ENCODE results near the gene PITPNC1. TPM values are rescaled to one million over a fixed set of nuclear protein-coding genes. Genes with fewer than 3 reads are reported as not detected.

The PITPNC1 gene
- total and polyA plus RNA-seq, 2 donors (not counting 1 experiment from before 2014, with no cell fraction given), result 5.8 to 7.1 TPM

DNA sequence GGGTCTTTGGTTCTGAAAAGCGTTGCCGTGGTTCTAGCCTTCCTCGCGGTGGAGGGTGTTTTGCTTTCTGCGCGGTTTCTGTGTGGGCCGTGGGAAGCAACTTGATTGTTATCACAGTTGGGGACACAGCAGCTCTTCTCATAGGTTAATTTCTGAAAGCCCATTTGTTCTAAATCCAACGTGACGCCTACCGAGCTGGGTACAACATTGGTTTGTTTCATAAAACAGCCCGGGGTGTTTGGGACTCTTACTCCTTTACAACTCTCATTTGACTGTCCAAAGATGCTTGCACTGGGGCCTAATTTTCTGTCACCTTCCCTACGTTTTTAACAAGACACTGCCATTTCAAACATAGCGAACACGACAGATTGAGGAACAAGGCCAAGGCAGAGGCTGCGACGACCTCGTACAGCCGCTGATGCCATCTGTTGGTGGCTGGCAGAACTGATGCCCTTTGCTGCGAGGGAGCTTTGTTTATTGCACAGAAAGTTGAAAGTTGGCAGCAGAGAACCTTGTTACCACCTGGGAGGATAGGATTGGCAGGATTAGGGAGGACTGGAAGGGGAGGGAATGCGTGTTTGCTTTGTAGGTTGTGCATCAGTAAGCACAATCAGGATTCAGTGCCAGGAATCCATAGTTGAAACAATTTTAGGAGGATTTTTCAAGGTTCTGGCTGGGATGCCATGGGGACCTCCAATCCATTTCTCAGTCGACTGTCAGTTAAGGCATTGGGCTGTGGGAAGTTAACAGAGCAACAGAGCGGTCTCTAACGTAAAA lies 98.3 kb downstream of the PITPNC1 start:
- H3K79me2 ChIP-seq (ENCODE audit: control insufficient read depth, insufficient read depth, low read length), result peaks cover 3% of the 10 kb centered on the region

DNA sequence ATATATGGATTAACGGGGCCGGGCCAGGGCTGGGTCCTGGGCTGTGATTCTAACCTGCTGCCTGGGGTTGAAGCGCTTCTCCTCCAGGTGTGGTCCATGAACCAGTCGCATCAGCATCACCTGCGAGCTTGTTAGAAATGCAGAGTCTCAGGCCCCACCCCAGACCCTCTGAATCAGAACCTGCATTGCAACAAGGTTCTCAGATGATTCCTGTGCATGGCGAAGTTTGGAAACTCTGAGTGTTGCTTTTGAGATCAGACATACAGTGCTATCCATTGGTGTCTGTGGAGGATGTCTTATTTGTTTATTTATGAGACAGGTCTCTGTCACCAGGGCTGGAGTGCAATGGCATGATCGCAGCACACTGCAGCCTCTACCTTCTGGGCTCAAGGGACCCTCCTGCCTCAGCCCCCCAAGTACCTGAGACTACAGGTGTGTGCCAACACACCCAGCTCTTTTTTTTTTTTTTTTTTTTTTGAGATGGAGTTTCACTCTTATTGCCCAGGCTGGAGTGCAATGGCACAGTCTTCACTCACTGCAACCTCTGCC lies 99.8 kb downstream of the PITPNC1 start:
- Histone ChIP-seq H3K79me2 (ENCODE audit: control insufficient read depth, insufficient read depth, low read length) (peaks cover 3% of the 10 kb centered on the region), H3K4me3 (replicated peaks in 1 of 4; ENCODE audit: control extremely low read depth in 1 of 4, insufficient read depth in 1 of 4, low read depth in 3 of 4, low read length in 4 of 4) (no peak overlapping the region), H3K36me3 (ENCODE audit: control insufficient read depth, insufficient read depth, low read length) (no peaks in the 10 kb centered on the region), H3K9ac (ENCODE audit: insufficient read depth, low read length) (no peak overlapping the region), H3K9me3 (ENCODE audit: control insufficient read depth, insufficient read depth, low read depth, low read length) (no peaks in the 10 kb centered on the region), H3K27ac (ENCODE audit: insufficient read depth, low read length) (no peak overlapping the region), H3K27me3 (ENCODE audit: control insufficient read depth, insufficient read depth, low read length) (no peaks in the 10 kb centered on the region), H4K20me1 (ENCODE audit: control insufficient read depth, extremely low read depth, insufficient read depth, low read length) (no peaks in the 10 kb centered on the region), H3K4me1 (ENCODE audit: control insufficient read depth, extremely low read depth, insufficient read depth, low read length) (peaks cover 5% of the 10 kb centered on the region), H2AFZ (ENCODE audit: low read length) (no peak overlapping the region), H3K4me2 (ENCODE audit: extremely low read depth, insufficient read depth, low read length) (no peak overlapping the region)
- no peak for DNase-seq (ENCODE audit: low read depth in 2 of 2)
- TF ChIP-seq, protein P1, sequence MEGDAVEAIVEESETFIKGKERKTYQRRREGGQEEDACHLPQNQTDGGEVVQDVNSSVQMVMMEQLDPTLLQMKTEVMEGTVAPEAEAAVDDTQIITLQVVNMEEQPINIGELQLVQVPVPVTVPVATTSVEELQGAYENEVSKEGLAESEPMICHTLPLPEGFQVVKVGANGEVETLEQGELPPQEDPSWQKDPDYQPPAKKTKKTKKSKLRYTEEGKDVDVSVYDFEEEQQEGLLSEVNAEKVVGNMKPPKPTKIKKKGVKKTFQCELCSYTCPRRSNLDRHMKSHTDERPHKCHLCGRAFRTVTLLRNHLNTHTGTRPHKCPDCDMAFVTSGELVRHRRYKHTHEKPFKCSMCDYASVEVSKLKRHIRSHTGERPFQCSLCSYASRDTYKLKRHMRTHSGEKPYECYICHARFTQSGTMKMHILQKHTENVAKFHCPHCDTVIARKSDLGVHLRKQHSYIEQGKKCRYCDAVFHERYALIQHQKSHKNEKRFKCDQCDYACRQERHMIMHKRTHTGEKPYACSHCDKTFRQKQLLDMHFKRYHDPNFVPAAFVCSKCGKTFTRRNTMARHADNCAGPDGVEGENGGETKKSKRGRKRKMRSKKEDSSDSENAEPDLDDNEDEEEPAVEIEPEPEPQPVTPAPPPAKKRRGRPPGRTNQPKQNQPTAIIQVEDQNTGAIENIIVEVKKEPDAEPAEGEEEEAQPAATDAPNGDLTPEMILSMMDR (conservative IDR thresholded peaks at IDR 0.05 in 1 of 2, IDR thresholded peaks at IDR 0.05 in 1 of 2; ENCODE audit: low read depth in 1 of 2, low read length in 2 of 2), result no peak
- no peak for TF ChIP-seq EZH2 (IDR thresholded peaks at IDR 0.05; ENCODE audit: low read length, missing control alignments)

More for the DNA sequence above, 98.3 kb downstream of the PITPNC1 start:
- Histone ChIP-seq H3K4me1 (ENCODE audit: control insufficient read depth, extremely low read depth, insufficient read depth, low read length) (peaks cover 5% of the 10 kb centered on the region), H3K27ac (ENCODE audit: insufficient read depth, low read length) (no peak overlapping the region), H3K4me2 (ENCODE audit: extremely low read depth, insufficient read depth, low read length) (no peak overlapping the region), H3K9ac (ENCODE audit: insufficient read depth, low read length) (no peak overlapping the region), H4K20me1 (ENCODE audit: control insufficient read depth, extremely low read depth, insufficient read depth, low read length) (no peaks in the 10 kb centered on the region), H2AFZ (ENCODE audit: low read length) (no peak overlapping the region), H3K9me3 (ENCODE audit: control insufficient read depth, insufficient read depth, low read depth, low read length) (no peaks in the 10 kb centered on the region), H3K27me3 (ENCODE audit: control insufficient read depth, insufficient read depth, low read length) (no peaks in the 10 kb centered on the region), H3K36me3 (ENCODE audit: control insufficient read depth, insufficient read depth, low read length) (no peaks in the 10 kb centered on the region), H3K4me3 (replicated peaks in 1 of 4; ENCODE audit: control extremely low read depth in 1 of 4, insufficient read depth in 1 of 4, low read depth in 3 of 4, low read length in 4 of 4) (no peak overlapping the region)
- no peak for TF ChIP-seq EZH2 (IDR thresholded peaks at IDR 0.05; ENCODE audit: low read length, missing control alignments)
- TF ChIP-seq, protein P1 (conservative IDR thresholded peaks at IDR 0.05 in 1 of 2, IDR thresholded peaks at IDR 0.05 in 1 of 2; ENCODE audit: low read depth in 1 of 2, low read length in 2 of 2), result peak; percentile 92 to 99
- DNase-seq (ENCODE audit: low read depth in 2 of 2), result peak; percentile 63 to 80

DNA sequence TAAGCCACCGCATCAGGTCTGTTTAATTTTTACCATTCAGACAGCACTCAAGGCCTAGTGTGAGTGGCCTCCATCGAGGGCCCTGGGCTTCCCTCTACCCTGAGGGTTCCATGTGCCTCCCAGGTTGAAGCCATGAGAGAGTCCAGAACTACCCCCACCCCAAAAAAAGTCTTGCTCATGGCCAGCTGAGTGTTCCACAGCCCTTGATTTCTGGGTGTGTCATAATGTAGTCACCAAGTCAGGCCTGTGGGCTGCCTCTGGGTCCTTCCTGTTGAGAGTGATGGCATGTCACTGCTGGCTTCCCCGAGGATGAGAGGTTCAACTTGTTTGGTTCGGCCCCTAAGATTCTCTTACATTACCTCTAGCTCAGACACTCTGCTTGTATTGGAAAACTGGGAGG lies 100.6 kb downstream of the PITPNC1 start:
- Histone ChIP-seq H3K9me3 (ENCODE audit: control insufficient read depth, insufficient read depth, low read depth, low read length) (no peaks in the 10 kb centered on the region), H3K27me3 (ENCODE audit: control insufficient read depth, insufficient read depth, low read length) (no peaks in the 10 kb centered on the region), H3K79me2 (ENCODE audit: control insufficient read depth, insufficient read depth, low read length) (peaks cover 3% of the 10 kb centered on the region), H3K4me2 (ENCODE audit: extremely low read depth, insufficient read depth, low read length) (peak overlapping the region; percentile 60), H3K9ac (ENCODE audit: insufficient read depth, low read length) (no peak overlapping the region), H3K4me3 (replicated peaks in 1 of 4; ENCODE audit: control extremely low read depth in 1 of 4, insufficient read depth in 1 of 4, low read depth in 3 of 4, low read length in 4 of 4) (no peak overlapping the region), H3K36me3 (ENCODE audit: control insufficient read depth, insufficient read depth, low read length) (no peaks in the 10 kb centered on the region), H2AFZ (ENCODE audit: low read length) (peak overlapping the region; percentile 50), H4K20me1 (ENCODE audit: control insufficient read depth, extremely low read depth, insufficient read depth, low read length) (no peaks in the 10 kb centered on the region), H3K4me1 (ENCODE audit: control insufficient read depth, extremely low read depth, insufficient read depth, low read length) (peaks cover 5% of the 10 kb centered on the region), H3K27ac (ENCODE audit: insufficient read depth, low read length) (peak overlapping the region; percentile 68)
- TF ChIP-seq, protein P1 (conservative IDR thresholded peaks at IDR 0.05 in 1 of 2, IDR thresholded peaks at IDR 0.05 in 1 of 2; ENCODE audit: low read depth in 1 of 2, low read length in 2 of 2), result no peak
- no peak for TF ChIP-seq EZH2 (IDR thresholded peaks at IDR 0.05; ENCODE audit: low read length, missing control alignments)
- DNase-seq (ENCODE audit: low read depth in 2 of 2), result peak; percentile 47 to 69

Data from fibroblast of lung (primary cell).